Keratinocyte (primary cell): ENCODE measurements around the gene ALKBH2. TPM values are rescaled to one million over a fixed set of nuclear protein-coding genes. Genes with fewer than 3 reads are reported as not detected.

ENCODE experiments used
- DNase-seq: peaks from one replicate; pipeline ENCODE4 v3.0.0-alpha.2; 2011; ENCODE audit warnings: low read depth, missing footprints, low spot score
- FAIRE-seq: peaks from 2 replicates; lab custom pipeline; 2011; peaks lifted over from hg19 to GRCh38; lab: Jason Lieb, UNC
- H2AFZ ChIP-seq: 2 replicates; pipeline ENCODE4 v1.6.0; 2012; ENCODE audit warnings: low read length, control low read depth, inconsistent platforms; ENCODE audit not compliant: control insufficient read depth
- H3K27ac ChIP-seq: 2 replicates; pipeline ENCODE4 v1.5.1; 2011; ENCODE audit warnings: low read length; ENCODE audit not compliant: control insufficient read depth, insufficient read depth
- H3K27me3 ChIP-seq: 3 replicates; pipeline ENCODE4 v1.6.0; 2011; ENCODE audit warnings: low read length; ENCODE audit not compliant: control insufficient read depth, insufficient read depth; ENCODE audit errors: extremely low read depth
- H3K36me3 ChIP-seq, 2 experiments: 2 replicates in 1 of 2; 3 replicates in 1 of 2; pipeline ENCODE4 v1.5.1; 2011; ENCODE audit warnings: low read length in 2 of 2, mild to moderate bottlenecking in 1 of 2; ENCODE audit not compliant: control insufficient read depth in 2 of 2, insufficient read depth in 2 of 2; ENCODE audit errors: extremely low read depth in 1 of 2
- H3K4me1 ChIP-seq: 3 replicates; pipeline ENCODE4 v1.5.1; 2011; ENCODE audit warnings: low read length; ENCODE audit not compliant: control insufficient read depth, insufficient read depth; ENCODE audit errors: extremely low read depth
- H3K4me2 ChIP-seq: 3 replicates; pipeline ENCODE4 v1.6.0; 2011; ENCODE audit warnings: low read depth, low read length; ENCODE audit not compliant: control insufficient read depth, insufficient read depth; ENCODE audit errors: extremely low read depth
- H3K4me3 ChIP-seq, 3 experiments: fragments of 200-600 bp in 1 of 3; sonication (generic) in 1 of 3; 2 replicates in 2 of 3; 3 replicates in 1 of 3; pipeline ENCODE4 v1.5.1; 2011 to 2016; ENCODE audit warnings: low read length in 3 of 3, mild to moderate bottlenecking in 3 of 3, control low read depth in 2 of 3, inconsistent platforms in 1 of 3, low read depth in 1 of 3, mixed read lengths in 1 of 3, mixed run types in 1 of 3, moderate library complexity in 1 of 3; ENCODE audit not compliant: control insufficient read depth in 2 of 3, insufficient read depth in 2 of 3; ENCODE audit errors: extremely low read depth in 1 of 3
- H3K79me2 ChIP-seq: 2 replicates; pipeline ENCODE4 v1.6.0; 2012; ENCODE audit warnings: low read length; ENCODE audit not compliant: control insufficient read depth, insufficient read depth
- H3K9ac ChIP-seq: 3 replicates; pipeline ENCODE4 v1.6.0; 2011; ENCODE audit warnings: low read length; ENCODE audit not compliant: control insufficient read depth, insufficient read depth; ENCODE audit errors: extremely low read depth
- H3K9me1 ChIP-seq: 3 replicates; pipeline ENCODE4 v1.6.0; 2011; ENCODE audit warnings: low read length; ENCODE audit not compliant: control insufficient read depth, insufficient read depth; ENCODE audit errors: extremely low read depth
- H3K9me3 ChIP-seq: 2 replicates; pipeline ENCODE4 v1.5.1; 2012; ENCODE audit warnings: low read depth, low read length; ENCODE audit not compliant: control insufficient read depth
- H4K20me1 ChIP-seq: 3 replicates; pipeline ENCODE4 v1.6.0; 2011; ENCODE audit warnings: low read length; ENCODE audit not compliant: control insufficient read depth, insufficient read depth; ENCODE audit errors: extremely low read depth
- CTCF ChIP-seq, 3 experiments: IDR thresholded peaks in 1 of 3; conservative IDR thresholded peaks in 1 of 3; optimal IDR thresholded peaks in 1 of 3; 2 replicates in 2 of 3; 3 replicates in 1 of 3; pipeline versions ENCODE3 to v1.5.1; 2011; ENCODE audit warnings: low read length in 3 of 3, mild to moderate bottlenecking in 3 of 3, moderate library complexity in 2 of 3, control low read depth in 1 of 3, inconsistent platforms in 1 of 3; ENCODE audit not compliant: insufficient read depth in 2 of 3; ENCODE audit errors: extremely low read depth in 1 of 3
- EZH2 ChIP-seq: IDR thresholded peaks from one replicate; pipeline ENCODE4 v1.6.1; 2012; ENCODE audit warnings: inconsistent platforms, mild to moderate bottlenecking, low read length, moderate library complexity
- dilution Hi-C: fragments of 300-500 bp; cut with MboI; formaldehyde crosslinking; loops from one replicate; pipeline ENCODE4 v1.7.0; 2020; ENCODE audit warnings: low sequenced_read_pairs; ENCODE audit not compliant: extremely low pct_ligation_motif_present
- polyA plus RNA-seq, 5 experiments: library from polyadenylated mRNA; depleted of rRNA in 3 of 5; stranded (reverse) in 3 of 5; stranded (forward) in 1 of 5; unstranded in 1 of 5; fragments of >200 nt; gene quantifications; 1 replicate in 1 of 5; 2 replicates in 3 of 5; 3 replicates in 1 of 5; pipeline versions ENCODE4 v1.2.1 to v1.2.3, GENCODE V29; 2011 to 2012; ENCODE audit warnings: missing spikeins in 2 of 5, low read depth in 1 of 5, low replicate concordance in 1 of 5
- small RNA-seq, 3 experiments: library from RNA; depleted of rRNA; stranded (forward); fragments of <200 nt; gene quantifications; one replicate each; pipeline ENCODE3, GENCODE V24; 2012; ENCODE audit warnings: low read depth in 3 of 3, low replicate concordance in 1 of 3; ENCODE audit not compliant: insufficient read length in 3 of 3

The ALKBH2 gene
- polyA plus RNA-seq, 1 donor (not counting 4 experiments of a cell fraction or from before 2014, with no cell fraction given), result 25.2 TPM

GRCh38 chr12:109047081-109047805, 46.0 kb downstream of the ALKBH2 start:
- no peaks in the 10 kb centered on the region for H3K9me3 ChIP-seq
- no peaks in the 10 kb centered on the region for H3K36me3 ChIP-seq
- H3K4me3 ChIP-seq, result no peak overlapping the region
- no peaks in the 10 kb centered on the region for H3K4me1 ChIP-seq
- no peak overlapping the region for H3K27ac ChIP-seq
- FAIRE-seq (no peak), DNase-seq (no peak)
- H3K9ac ChIP-seq, result no peak overlapping the region
- H3K9me1 ChIP-seq, result no peaks in the 10 kb centered on the region
- no peak overlapping the region for H2AFZ ChIP-seq
- dilution Hi-C loops, result no loop called here
- H3K4me2 ChIP-seq, result no peak overlapping the region
- no peaks in the 10 kb centered on the region for H4K20me1 ChIP-seq
- no peaks in the 10 kb centered on the region for H3K79me2 ChIP-seq
- TF ChIP-seq CTCF (optimal IDR thresholded peaks at IDR 0.05 in 1 of 3, IDR thresholded peaks at IDR 0.05 in 1 of 3, conservative IDR thresholded peaks at IDR 0.05 in 1 of 3; ENCODE audit: extremely low read depth in 1 of 3, insufficient read depth in 2 of 3, low read length in 3 of 3), result no peak
- TF ChIP-seq EZH2, result no peak
- no peaks in the 10 kb centered on the region for H3K27me3 ChIP-seq

DNA sequence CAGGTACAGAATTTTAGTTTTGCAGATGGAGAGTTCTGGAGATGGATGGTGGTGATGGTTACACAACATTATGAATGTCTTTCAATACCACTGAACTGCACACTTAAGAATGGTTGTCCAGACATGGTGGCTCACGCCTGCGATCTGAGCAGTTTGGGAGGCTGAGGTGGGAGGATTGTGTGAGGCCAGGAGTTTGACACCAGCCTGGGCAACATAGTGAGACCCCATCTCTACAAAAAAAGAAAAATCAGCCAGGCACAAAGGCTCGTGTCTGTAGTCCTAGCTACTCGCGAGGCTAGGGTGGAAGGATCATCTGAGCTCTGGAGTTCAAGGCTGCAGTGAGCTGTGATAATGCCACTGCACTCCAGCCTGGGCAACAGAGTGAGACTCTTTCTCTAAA, 49.0 kb downstream of the ALKBH2 start:
- H3K4me1 ChIP-seq, result no peaks in the 10 kb centered on the region
- no peak for DNase-seq
- no peak overlapping the region for H3K27ac ChIP-seq
- H3K4me2 ChIP-seq, result no peak overlapping the region
- H2AFZ ChIP-seq, result no peak overlapping the region
- dilution Hi-C loops, result no loop called here
- no peak overlapping the region for H3K9ac ChIP-seq
- no peaks in the 10 kb centered on the region for H3K27me3 ChIP-seq
- H3K4me3 ChIP-seq, result no peak overlapping the region
- FAIRE-seq, result no peak
- H3K9me1 ChIP-seq, result no peaks in the 10 kb centered on the region
- H3K9me3 ChIP-seq, result peaks cover 2% of the 10 kb centered on the region
- H4K20me1 ChIP-seq, result no peaks in the 10 kb centered on the region
- H3K36me3 ChIP-seq, result no peaks in the 10 kb centered on the region
- H3K79me2 ChIP-seq, result no peaks in the 10 kb centered on the region
- no peak for TF ChIP-seq CTCF (optimal IDR thresholded peaks at IDR 0.05 in 1 of 3, IDR thresholded peaks at IDR 0.05 in 1 of 3, conservative IDR thresholded peaks at IDR 0.05 in 1 of 3; ENCODE audit: extremely low read depth in 1 of 3, insufficient read depth in 2 of 3, low read length in 3 of 3)
- TF ChIP-seq EZH2, result no peak

Small RNA genes lying within 50 kb of the gene (small RNA-seq; reads per million reads assigned to genes)
- 0.13 to 2.3 (median 0.50) reads per million in 3 experiments for gene RNA5SP372

Other genes with a start within 250 kb of the ALKBH2 start
- gene SSH1, start 235.9 kb downstream of the ALKBH2 start, polyA plus RNA-seq, result 16.4 to 23.6 TPM (median 21.2 TPM) in 3 replicates
- gene DAO, start 213.4 kb downstream of the ALKBH2 start, polyA plus RNA-seq, result not detected in 3 replicates
- not detected in 3 replicates for gene SVOP, start 72.4 kb downstream of the ALKBH2 start, polyA plus RNA-seq
- gene USP30, start 40.9 kb downstream of the ALKBH2 start, polyA plus RNA-seq, result 8.4 to 11.3 TPM (median 10.0 TPM) in 3 replicates
- 17.9 to 35.1 TPM (median 26.3 TPM) in 3 replicates for gene UNG, start 4.1 kb upstream of the ALKBH2 start, polyA plus RNA-seq
- gene ACACB, start 23.1 kb upstream of the ALKBH2 start, polyA plus RNA-seq, result 0.54 to 2.1 TPM (median 1.3 TPM) in 3 replicates
- gene FOXN4, start 215.8 kb upstream of the ALKBH2 start, polyA plus RNA-seq, result not detected in 3 replicates